Measurements from ENCODE around the gene ZBED4.

Gene ZBED4

DNA sequence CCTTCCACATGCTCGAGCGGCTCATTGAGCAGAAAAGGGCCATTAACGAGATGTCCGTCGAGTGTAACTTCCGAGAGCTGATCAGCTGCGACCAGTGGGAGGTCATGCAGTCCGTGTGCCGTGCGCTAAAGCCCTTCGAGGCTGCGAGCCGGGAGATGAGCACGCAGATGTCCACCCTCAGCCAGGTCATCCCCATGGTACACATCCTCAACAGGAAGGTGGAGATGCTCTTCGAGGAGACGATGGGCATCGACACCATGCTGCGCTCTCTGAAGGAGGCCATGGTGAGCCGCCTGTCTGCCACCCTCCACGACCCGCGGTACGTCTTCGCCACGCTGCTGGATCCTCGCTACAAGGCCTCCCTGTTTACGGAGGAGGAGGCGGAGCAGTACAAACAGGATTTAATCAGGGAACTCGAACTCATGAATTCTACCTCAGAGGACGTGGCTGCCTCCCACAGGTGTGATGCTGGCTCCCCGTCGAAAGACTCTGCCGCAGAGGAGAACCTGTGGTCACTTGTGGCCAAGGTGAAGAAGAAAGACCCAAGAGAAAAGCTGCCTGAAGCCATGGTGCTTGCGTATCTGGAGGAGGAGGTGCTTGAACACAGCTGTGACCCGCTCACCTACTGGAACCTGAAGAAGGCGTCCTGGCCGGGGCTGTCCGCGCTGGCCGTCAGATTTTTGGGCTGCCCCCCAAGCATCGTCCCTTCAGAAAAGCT is 32.9 kb downstream of the ZBED4 start:
- H3K79me2 ChIP-seq (ENCODE audit: insufficient read depth, low read length), result peaks cover 10% of the 10 kb centered on the region
- H3K9me2 ChIP-seq (ENCODE audit: low read depth, low read length), result no peaks in the 10 kb centered on the region
- H3K9me3 ChIP-seq (ENCODE audit: low read length), result peaks cover 7% of the 10 kb centered on the region; the same call in 1 of the 2 replicates
- no peak overlapping the region for H2AFZ ChIP-seq (ENCODE audit: low read length)
- no peak overlapping the region for H3K27ac ChIP-seq (ENCODE audit: low read depth, low read length, poor library complexity, severe bottlenecking)
- H4K20me1 ChIP-seq (ENCODE audit: insufficient read depth, low read length), result no peaks in the 10 kb centered on the region
- H3F3A ChIP-seq (ENCODE audit: insufficient read depth, low read length), result no peaks in the 10 kb centered on the region
- no peaks in the 10 kb centered on the region for H3K27me3 ChIP-seq (ENCODE audit: insufficient read depth, low read length)
- H3K4me2 ChIP-seq (ENCODE audit: low read length), result no peak overlapping the region
- H3K36me3 ChIP-seq (ENCODE audit: insufficient read depth, low read length), result peaks cover 99% of the 10 kb centered on the region
- TF ChIP-seq, protein P1, sequence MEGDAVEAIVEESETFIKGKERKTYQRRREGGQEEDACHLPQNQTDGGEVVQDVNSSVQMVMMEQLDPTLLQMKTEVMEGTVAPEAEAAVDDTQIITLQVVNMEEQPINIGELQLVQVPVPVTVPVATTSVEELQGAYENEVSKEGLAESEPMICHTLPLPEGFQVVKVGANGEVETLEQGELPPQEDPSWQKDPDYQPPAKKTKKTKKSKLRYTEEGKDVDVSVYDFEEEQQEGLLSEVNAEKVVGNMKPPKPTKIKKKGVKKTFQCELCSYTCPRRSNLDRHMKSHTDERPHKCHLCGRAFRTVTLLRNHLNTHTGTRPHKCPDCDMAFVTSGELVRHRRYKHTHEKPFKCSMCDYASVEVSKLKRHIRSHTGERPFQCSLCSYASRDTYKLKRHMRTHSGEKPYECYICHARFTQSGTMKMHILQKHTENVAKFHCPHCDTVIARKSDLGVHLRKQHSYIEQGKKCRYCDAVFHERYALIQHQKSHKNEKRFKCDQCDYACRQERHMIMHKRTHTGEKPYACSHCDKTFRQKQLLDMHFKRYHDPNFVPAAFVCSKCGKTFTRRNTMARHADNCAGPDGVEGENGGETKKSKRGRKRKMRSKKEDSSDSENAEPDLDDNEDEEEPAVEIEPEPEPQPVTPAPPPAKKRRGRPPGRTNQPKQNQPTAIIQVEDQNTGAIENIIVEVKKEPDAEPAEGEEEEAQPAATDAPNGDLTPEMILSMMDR (IDR thresholded peaks at IDR 0.05; ENCODE audit: low read length), result no peak
- H3K4me3 ChIP-seq (ENCODE audit: low read depth, low read length, poor library complexity, severe bottlenecking), result no peak overlapping the region
- no peak overlapping the region for H3K9ac ChIP-seq (ENCODE audit: low read length)
- no peaks in the 10 kb centered on the region for H3K4me1 ChIP-seq (ENCODE audit: insufficient read depth, low read length, severe bottlenecking)

DNA sequence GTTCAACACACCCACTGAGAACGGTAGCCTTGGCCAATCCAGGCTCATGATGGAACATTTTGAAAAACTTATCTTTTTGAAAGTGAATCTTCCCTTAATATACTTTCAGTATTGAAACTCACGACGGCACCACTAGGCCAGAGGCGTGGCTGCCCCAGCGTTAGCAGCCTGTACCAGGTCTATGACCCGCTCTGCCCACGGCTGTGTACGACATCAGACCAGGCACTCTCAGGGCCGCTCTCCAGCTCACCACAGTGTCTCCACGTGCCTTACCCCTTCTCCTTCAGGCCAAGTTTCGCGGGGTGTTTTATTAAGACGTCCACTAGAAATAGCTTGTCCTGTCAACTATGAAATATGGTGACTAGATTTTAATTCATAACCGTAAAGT is 33.4 kb downstream of the ZBED4 start:
- H3K27me3 ChIP-seq (ENCODE audit: insufficient read depth, low read length), result no peaks in the 10 kb centered on the region
- no peaks in the 10 kb centered on the region for H3F3A ChIP-seq (ENCODE audit: insufficient read depth, low read length)
- H4K20me1 ChIP-seq (ENCODE audit: insufficient read depth, low read length), result no peaks in the 10 kb centered on the region
- no peak overlapping the region for H3K4me2 ChIP-seq (ENCODE audit: low read length)
- H2AFZ ChIP-seq (ENCODE audit: low read length), result no peak overlapping the region
- H3K36me3 ChIP-seq (ENCODE audit: insufficient read depth, low read length), result peaks cover 96% of the 10 kb centered on the region
- H3K9ac ChIP-seq (ENCODE audit: low read length), result no peak overlapping the region
- H3K9me3 ChIP-seq (ENCODE audit: low read length), result peaks cover 7% of the 10 kb centered on the region; the same call in 1 of the 2 replicates
- no peaks in the 10 kb centered on the region for H3K9me2 ChIP-seq (ENCODE audit: low read depth, low read length)
- H3K79me2 ChIP-seq (ENCODE audit: insufficient read depth, low read length), result peaks cover 4% of the 10 kb centered on the region
- no peak for TF ChIP-seq EZH2 (IDR thresholded peaks at IDR 0.05; ENCODE audit: borderline replicate concordance, low read length)
- TF ChIP-seq, protein P1 (IDR thresholded peaks at IDR 0.05; ENCODE audit: low read length), result no peak
- H3K4me3 ChIP-seq (ENCODE audit: low read depth, low read length, poor library complexity, severe bottlenecking), result no peak overlapping the region
- H3K4me1 ChIP-seq (ENCODE audit: insufficient read depth, low read length, severe bottlenecking), result no peaks in the 10 kb centered on the region
- no peak overlapping the region for H3K27ac ChIP-seq (ENCODE audit: low read depth, low read length, poor library complexity, severe bottlenecking)

DNA sequence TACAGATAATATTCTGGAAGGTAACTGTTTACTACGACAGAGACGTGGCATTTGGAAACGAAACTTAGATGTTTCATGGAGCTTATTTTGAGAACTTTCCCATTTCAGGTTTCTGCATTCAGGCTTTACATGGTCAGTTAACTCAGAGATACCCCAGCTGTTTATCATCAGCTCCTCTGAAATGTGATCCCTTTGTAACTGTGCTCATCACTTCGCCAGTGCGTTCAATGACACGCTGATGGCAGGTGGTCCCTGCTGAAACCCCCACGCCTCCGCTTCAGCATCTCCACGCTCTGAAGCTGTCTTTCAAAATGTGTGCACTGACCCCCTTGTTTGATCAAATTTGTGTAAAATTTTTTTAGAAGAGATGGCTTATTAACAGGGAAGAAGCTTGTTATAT is 34.1 kb downstream of the ZBED4 start:
- H2AFZ ChIP-seq (ENCODE audit: low read length), result no peak overlapping the region
- H3K9me2 ChIP-seq (ENCODE audit: low read depth, low read length), result no peaks in the 10 kb centered on the region
- no peak overlapping the region for H3K9ac ChIP-seq (ENCODE audit: low read length)
- H3K27me3 ChIP-seq (ENCODE audit: insufficient read depth, low read length), result no peaks in the 10 kb centered on the region
- no peaks in the 10 kb centered on the region for H4K20me1 ChIP-seq (ENCODE audit: insufficient read depth, low read length)
- no peak overlapping the region for H3K4me3 ChIP-seq (ENCODE audit: low read depth, low read length, poor library complexity, severe bottlenecking)
- H3F3A ChIP-seq (ENCODE audit: insufficient read depth, low read length), result no peaks in the 10 kb centered on the region
- peaks cover 93% of the 10 kb centered on the region for H3K36me3 ChIP-seq (ENCODE audit: insufficient read depth, low read length)
- no peaks in the 10 kb centered on the region; the same call in 1 of the 2 replicates for H3K79me2 ChIP-seq (ENCODE audit: insufficient read depth, low read length)
- no peak overlapping the region for H3K4me2 ChIP-seq (ENCODE audit: low read length)
- no peaks in the 10 kb centered on the region for H3K4me1 ChIP-seq (ENCODE audit: insufficient read depth, low read length, severe bottlenecking)
- no peak overlapping the region for H3K27ac ChIP-seq (ENCODE audit: low read depth, low read length, poor library complexity, severe bottlenecking)
- H3K9me3 ChIP-seq (ENCODE audit: low read length), result peaks cover 7% of the 10 kb centered on the region; the same call in 1 of the 2 replicates
- TF ChIP-seq EZH2 (IDR thresholded peaks at IDR 0.05; ENCODE audit: borderline replicate concordance, low read length), result no peak
- TF ChIP-seq, protein P1 (IDR thresholded peaks at IDR 0.05; ENCODE audit: low read length), result no peak

Data from OCI-LY1 (cell line).